Activated CD4-positive, alpha-beta T cell treated with anti-CD3 and anti-CD28 coated beads, Interleukin-2, amount 50 U/mL, for 16 hours (primary cell): ENCODE results near the gene RFPL1.
A peak's percentile ranks its signal among the peaks of the same experiment; 100 is the strongest.
"Not testable (repeated sequence)": the region's sequence is repeated elsewhere in the genome, so short reads cannot be mapped to it uniquely, and the experiment has no call there.

Experiments used
- DNase-seq: peaks from one replicate; pipeline ENCODE4 v3.0.0-alpha.2; 2020

The RFPL1 gene

DNA sequence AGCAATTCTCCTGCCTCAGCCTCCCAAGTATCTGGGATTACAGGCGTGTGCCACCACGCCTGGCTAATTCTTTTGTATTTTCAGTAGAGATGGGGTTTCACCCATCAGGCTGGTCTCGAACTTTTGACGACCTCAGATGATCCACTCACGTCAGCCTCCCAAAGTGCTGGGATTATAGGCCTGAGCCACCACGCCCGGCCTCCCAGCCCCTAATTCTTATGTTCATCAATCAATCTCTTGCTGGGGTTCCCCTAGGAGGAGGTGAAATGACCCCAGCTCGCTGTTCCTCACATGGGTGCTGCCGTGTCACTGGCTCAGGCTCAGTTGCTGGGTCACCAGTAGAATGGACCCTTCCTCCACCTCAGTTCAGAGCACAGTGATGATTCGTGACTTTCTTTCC is at the start of gene RFPL1:
Gene RFPL1, plus strand, starts transcription at position 301 of the 400 bp plus-strand sequence.
- not testable (repeated sequence) for DNase-seq

DNA sequence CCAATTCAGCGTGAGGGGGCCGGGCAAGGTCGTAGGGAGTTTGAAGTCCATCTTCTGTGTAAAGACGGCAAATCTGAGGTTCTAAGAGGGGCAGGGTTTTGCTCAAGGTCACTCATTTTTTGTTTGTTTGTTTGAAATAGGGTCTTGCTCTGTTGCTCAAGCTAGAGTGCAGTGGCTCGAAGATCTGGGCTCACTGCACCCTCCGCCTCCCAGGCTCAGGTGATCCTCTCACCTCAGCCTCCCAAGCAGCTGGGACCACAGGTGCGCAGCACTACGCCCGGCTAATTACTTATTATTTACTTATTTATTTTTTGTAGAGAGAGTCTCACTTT is 49.7 kb upstream of the RFPL1 start:
- no peak for DNase-seq

DNA sequence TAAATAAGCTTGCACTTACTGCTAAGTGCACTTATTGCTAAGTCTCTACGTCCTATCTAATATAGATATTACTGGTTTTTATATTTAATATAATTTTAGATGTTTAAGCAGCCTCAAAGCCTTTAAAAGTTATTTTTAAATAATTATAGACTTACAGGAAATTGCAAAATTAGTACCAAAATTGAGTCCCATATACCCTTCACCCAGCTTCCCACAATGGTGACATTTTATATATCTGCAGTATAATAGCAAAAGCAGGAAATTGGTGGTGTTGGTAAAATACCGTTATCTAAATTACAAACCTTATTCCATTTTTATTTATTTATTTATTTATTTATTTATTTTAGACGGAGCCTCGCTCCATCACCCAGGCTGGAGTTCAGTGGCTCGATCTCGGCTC is 48.1 kb upstream of the RFPL1 start:
- DNase-seq = no peak

DNA sequence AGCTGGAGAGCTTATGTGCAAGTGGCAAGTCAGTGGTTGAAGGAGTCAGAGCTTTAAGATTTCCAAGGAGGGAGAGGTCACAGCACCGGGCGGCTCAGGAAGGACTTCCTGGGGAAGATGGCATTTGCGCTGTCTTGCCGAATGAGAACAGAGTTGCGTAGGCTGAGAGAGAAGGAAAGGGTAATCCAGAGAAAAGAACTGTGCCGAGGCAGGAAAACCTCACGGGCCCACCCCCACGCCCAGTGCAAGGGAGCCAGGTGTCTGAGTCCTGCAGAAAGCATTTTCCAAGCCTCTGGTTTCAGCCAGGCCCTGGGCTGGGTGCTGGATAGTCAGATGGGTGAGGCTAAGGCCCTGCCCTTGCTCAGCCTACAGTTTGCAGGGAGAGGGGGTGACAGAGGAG is 46.8 kb upstream of the RFPL1 start:
- DNase-seq = no peak

DNA sequence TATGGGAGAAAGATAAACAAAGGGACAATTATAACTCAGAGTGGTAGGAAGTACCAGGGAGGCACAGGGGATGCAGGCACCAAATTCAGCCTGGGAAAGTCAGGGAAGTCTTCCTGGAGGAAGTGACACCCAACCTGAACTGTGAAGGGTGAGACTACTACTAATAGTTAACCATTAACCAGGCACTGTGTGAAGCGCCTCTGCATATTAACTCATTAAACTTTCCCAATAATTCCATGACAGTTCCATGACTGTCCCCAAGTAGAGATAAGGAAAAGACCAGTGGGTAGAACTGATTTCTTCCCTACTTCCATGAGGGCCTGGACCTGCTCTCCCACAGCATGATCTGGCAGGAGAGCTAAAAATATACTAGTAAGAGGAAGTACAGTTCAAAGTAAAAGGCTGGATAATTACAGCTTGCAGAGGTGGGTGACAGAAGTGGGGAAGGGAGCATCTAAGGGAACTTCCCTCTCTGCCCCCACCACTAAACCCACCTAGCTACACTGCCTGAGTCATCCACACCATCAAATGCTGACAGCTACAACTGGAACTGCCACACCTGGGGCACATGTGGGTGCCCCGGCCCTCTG is 45.3 kb upstream of the RFPL1 start:
- no peak for DNase-seq

DNA sequence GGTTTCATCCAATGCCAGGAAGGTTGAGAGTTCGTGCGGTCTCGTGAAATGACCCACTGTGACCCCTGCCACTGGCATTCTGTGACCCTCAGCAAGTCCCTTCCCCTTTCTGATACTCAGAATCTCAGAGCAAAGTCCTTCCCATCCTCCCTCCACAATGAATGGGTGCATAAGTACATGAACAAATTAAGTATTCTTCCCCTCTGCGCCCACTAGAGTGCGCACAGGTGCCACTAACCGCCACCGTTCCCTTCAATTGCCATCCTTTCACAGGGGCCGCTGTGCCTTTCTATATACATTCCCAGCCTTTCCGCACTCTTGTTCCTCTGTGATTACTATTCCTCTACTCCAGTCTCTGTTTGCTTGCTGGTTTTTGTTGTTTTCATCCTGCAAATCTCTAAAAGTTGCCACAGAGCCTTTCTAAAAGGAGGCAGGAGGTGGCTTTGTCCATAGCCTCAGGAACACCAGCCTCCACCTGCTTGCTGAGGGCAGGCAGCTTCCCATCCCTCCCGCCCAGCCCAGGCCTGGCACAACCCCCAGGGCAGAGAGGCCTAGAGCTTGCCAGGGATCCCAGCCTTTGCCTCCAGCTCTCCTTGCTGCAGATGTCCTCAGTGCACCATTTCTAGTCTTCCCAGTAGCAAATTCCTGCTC is 43.3 kb upstream of the RFPL1 start:
- peak; percentile 74 for DNase-seq

DNA sequence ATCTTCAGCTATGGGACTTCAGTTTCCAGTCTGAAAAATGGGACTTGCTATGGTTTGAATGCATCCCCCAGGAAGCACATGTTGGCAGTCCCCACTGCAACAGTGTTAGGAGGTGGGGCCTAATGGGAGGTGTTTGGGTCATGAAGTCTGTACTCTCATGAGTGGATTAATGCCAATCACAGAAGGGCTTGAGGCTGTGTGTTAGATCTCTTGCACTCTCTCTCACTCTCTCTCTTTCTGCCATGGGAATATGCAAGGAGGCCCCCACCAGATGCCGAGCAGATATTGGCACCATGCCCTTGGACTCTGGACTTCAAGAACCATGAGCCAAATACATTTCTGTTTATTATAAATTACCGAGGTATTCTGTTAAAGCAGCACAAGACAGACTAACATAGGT is 42.3 kb upstream of the RFPL1 start:
- no peak for DNase-seq

DNA sequence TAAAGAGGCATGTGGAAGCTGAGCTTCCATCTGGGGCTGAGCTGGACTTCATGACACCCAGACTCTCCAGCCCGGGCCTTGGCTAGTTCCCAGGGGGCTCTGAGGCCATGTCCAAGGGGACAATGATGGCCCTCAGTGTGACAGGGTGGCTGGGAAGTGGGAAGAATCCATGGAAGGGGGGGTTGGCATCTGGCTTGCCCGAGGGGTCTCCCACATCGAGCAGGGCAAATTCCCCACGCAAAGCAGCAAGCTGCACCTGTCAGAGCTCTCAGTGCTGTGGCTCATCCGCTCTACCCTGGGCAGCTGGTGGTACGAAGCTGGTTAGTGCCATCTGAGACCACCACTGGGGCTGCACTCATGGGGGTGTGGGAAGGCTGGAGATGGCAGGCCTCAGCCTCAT is 40.6 kb upstream of the RFPL1 start:
- no peak for DNase-seq

DNA sequence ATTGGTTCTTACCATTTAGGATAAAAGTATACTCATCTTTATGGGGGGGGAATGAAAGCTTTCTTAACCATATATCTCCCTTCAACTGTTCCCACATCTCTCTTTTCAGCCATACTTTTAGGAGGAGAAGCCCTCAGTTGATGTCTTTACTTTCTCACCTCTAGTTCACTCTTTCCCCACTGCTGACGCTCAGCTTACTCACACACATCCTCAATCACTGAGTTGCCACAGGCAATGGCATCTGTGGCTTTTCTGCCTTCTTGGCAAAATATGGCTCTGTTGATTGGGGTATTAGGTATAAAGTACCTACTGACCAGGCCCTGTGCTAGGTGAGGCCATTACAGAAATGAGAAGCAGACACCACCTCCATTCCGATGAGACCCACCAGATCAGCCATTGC is 37.8 kb upstream of the RFPL1 start:
- DNase-seq = no peak

DNA sequence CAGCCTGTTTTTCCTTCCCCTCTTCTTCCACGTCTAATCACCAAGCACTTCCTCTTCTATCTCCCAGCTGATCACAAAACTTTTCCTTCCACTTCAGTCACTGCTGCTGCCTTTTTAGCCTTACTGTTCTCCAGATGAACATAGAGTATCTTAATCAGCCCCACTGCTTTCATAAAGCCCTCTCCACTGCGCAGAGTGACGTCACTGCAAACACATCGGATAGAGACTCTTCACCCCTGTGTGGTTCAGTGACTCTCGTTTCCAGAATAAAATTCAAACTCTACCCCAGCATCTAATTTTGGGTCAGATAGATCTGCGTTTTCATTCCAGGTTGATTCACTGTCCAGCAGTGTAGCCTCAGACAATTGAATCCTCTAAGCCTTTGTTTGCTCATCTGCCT is 36.8 kb upstream of the RFPL1 start:
- not testable (repeated sequence) for DNase-seq

DNA sequence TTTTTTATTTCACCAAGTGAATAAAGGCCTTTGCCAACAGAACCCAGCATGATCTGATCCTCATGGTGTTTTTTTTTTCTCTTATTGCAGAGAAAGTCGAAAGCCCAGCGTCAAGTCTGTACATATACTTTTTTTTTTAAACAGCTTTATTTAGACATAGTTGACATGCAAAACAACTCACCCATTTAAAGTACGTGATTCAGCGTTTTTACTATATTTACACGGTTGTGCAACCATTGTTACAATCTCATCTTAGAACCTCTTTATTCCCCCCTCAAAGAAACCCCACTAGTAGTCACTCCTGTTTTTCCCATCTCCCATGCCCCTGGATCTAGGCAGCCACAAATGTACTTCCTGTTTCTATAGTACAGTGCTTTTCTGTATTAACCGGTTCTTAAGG is 29.4 kb upstream of the RFPL1 start:
- DNase-seq = no peak

DNA sequence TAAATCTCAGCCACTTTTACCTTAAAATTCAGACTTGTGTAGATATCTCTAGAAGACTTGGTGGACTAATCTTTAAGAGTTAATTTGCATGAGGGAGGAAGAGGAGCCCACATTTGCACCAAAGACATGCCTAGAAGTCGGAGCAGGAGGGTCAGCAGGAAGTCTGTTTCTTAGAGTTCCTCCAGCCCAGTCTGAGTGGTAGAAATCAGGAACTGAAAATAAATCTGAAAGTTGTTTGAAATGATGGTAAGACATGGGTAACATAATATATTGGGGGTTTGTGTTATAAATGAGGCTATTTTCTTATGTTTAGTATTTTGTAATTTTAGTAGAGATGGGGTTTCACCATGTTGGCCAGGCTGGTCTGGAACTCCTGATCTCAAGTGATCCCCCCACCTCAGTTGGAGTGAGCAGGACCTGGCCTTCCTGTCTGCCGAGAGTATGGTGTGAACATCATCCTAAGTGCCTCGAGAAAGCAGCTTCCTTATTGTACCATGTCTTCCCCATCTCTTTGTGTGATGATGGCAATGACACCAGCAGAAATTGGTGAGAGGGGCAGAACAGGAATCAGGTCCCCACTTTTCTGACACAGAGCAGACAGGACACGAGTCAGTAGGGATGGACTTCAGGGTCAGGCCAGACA is 26.7 kb upstream of the RFPL1 start:
- not testable (repeated sequence) for DNase-seq

DNA sequence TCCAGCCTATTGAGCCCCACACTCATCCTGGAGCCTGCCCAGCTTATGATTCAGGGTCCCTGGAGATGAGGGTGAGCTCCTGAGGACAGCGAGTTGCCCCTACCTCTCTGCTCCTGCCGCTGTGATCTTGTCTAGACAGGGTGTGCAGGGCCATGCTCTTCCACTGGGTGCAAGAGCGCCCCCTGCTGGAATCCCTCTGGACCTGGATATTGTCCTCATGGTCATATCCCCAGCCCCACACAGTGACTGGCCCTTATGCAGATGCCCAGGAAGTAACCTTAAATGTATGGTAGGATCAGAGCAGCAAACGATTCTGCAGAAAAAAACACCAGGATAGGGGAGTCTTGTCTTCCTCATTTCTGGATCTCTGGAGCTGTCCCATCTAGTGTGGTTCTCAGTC is 25.6 kb upstream of the RFPL1 start:
- peak; percentile 33 for DNase-seq

DNA sequence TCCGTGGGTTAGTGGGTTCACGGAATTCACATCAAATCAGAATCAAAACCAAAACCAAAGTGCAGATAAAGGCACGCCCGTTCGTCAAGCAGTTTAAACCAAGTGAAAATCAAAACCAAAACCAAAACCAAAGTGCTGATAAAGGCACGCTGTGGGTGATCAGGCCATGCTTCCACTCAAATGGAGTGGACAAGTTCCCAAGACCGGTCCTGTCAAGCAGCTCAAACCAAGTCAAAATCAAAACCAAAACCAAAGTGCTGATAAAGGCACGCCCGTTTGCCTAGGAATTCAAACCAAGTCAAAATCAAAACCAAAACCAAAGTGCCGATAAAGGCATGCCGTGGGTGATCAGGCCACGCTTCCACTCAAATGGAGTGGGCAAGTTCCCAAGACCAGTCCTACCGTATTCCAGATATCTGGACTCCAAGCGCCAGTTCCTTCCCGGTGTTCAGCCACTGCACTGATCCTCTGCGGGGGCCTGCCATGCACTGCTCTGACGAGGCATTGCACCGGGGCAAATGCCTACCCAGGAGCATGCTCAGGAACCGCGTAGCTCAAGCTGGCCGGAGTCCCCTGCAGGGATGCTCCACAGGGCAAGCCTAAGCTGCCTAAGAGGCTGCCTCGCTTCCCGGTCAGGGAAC is 23.3 kb upstream of the RFPL1 start:
- DNase-seq = peak; percentile 89

DNA sequence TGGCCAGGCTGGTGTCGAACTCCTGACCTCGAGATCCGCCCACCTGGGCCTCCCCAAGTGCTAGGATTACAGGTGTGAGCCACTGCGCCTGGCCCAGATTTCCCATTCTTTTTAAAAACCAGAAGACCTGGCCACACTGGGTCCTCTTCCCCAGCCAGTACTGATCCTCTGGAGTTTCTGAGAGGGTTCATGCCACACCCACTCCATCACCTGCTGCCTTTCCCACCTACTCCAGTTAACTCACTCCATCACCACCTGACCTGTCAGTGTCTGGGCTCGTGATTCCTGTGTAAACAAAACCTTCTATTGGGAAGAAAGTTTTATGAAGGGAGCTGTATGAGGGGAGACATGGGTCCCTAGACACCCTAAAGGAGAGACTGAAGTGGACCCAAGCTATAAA is 19.7 kb upstream of the RFPL1 start:
- not testable (repeated sequence) for DNase-seq

DNA sequence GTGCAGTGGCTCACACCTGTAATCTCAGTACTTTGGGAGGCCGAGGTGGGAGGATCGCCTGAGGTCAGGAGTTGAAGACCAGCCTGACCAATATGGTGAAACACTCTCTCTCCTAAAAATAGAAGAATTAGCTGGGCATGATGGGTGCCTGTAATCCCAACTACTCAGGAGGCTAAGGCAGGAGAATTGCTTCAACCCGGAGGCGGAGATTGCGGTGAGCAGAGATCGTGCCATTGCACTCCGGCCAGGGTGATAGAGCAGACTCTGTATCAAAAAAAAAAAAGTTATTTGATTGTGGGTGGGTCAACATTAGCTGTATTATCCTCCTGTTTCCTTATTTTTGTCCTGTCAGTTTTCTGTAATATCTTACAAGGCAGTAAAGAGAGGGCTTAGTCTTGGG is 11.9 kb upstream of the RFPL1 start:
- DNase-seq = no peak

DNA sequence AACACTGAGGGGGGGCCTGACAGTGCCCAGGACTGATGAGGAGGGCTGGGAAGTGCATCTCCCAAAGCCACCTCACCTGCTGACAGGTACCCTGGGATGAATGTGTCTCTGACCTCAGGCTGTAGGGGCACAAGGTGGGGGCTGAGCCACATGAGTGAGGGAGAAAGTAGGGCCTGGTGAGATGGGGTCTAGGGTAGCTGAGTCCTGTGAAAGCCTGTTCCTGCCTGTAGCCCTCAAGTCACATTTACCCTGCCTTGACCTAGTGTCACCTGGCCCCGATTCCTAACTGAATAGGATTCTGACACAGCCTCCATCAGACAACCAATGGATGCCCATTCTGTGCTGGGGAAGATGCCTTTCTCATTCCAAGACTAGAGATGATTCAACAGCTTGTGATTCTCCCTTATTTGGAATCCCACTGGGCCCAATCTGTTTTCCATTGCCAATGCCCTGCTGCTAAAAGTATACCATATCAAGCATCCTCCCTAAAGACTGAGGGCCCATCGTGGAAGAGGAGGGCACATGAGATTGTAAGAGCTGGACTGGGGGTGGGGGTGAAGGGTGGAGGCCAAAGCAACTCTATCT is 11.1 kb upstream of the RFPL1 start:
- DNase-seq = no peak

DNA sequence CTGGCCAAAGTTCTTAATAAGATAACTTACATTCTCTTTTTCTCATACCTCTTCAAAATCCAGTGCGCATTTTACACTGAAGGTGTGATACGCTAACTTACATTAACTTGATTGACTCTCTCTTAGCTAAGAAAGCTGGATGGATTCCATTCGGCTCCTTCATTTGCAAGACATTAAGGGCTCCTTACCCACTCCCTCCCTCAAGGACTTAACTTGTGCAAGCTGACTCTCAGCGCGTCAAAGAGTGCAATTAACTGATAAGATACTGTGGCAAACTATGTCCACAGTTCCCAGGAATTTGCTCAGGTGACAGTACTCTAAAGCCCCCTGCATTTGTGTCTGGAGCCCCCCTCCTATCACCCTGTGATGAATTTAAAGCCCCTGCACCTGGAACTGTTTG is 6.4 kb upstream of the RFPL1 start:
- DNase-seq = no peak

DNA sequence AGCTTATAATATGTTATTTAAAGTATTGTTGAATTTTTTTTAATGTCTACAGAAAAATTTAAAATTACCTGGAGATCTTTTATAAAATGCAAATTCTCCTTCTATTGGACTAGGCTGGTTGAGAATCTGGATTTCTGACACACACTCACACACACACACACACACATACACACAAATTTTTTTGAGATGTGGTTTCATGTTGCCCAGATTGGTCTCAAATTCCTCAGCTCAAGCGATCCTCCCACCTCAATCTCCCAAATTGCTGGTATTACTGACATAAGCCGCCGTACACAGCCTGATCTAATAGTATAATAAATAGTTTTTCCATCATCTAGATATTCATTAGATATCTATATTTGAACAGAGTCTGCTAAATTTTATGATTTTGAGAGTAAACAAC is 4.5 kb upstream of the RFPL1 start:
- no peak for DNase-seq

DNA sequence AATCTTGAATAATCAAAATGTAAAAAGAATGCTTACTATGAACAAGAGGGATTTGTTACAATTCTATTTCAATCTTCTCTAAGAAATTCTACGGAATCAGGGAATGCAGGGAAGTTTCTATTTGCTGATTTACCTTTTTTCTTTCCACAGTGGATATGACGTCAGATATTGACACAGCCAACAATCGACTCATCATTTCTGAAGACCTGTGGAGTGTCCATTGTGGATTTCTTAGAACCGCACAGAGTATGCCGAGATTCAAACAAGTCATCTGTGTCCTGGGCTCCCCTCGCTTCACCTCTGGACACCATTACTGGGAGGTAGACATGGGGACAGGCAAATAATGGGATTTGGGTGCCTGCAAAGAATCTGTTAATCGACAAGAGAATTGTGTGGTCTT is 4.1 kb upstream of the RFPL1 start:
- DNase-seq = no peak

DNA sequence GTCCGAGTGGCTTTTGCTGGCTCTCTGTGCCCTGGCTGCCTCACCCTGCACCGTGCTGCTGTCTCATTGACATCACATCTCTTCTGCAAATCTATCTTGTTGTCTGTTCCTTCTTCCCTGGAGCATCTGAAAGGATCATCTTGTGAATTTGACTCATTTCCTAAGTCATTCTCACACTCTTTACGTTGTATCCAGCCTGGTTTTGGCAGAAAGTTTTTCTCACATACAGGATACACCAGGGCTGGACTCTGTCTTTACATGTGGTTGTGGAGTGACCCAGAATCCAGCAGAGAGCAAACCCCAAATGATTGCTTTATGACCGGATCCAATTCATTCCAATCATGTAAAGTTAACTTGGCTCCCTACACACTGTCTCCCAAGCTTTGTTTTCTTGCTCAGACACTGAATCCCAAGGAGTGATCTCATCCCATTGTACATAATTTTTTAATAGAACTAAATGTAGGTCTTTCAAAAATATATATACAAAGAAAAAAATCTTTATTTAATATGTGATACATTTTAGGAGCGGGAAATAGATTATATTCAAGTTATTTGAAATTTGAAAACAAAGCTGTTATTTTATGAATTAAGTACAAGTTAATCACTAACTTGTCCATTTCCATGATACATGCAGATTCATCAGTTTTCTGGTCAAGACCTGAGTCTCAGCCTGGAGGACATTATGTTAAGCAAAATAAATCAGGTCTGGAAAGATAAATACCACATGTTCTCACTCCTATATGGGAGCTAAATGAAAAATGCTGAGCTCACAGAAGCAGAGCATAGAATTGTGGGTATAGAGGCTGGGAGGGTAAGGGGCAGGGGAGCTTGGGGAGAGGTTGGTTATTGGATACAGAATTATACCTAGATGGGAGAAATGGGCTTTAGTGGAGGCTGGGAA is 2.9 kb upstream of the RFPL1 start:
- no peak for DNase-seq

DNA sequence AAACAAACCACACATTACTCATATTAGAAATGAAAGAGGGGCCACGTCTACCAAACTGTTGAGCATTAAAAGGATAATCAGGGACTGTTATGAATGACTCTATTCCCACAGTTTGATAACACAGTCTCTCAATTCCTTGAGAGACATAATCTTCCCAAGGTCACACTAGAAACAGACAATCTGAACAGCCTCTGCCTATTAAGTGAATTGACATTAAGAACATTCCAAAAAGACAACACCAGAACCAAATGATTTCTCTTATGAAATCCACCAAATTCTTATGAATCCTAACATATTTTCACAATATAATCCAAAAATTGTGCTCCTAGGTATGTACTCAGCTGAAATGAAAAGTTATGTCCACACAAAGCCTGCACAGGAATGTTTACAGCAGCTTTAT is 4.6 kb downstream of the RFPL1 start:
- DNase-seq = no peak

DNA sequence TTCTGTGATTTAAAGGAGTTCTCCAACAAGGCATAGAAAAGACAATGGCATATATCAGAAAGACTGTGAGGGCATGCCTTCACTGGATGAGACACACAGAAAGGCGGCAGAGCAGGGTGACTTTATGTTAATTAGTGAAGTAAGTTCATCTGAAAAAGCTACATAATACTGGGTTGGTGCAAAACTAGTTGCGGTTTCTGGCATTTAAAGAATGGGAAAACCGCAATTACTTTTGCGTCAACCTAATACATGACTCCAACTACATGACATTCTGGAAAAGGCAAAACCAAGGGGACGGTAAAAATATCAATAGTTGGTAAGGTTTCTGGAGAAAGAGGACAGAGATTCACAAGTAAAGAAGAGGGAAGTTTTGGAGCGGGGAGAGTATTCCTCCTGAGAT is 5.1 kb downstream of the RFPL1 start:
- no peak for DNase-seq
